Fibroblast of pulmonary artery (primary cell): ENCODE results near the gene GOLGA6L7.
A peak's percentile ranks its signal among the peaks of the same experiment; 100 is the strongest.
"Not testable (repeated sequence)": the region's sequence is repeated elsewhere in the genome, so short reads cannot be mapped to it uniquely, and the experiment has no call there.

ENCODE experiments used
- DNase-seq: peaks from one replicate; pipeline ENCODE4 v3.0.0-alpha.2; 2010; ENCODE audit warnings: low read depth
- H3K4me3 ChIP-seq: replicated peaks from 2 replicates; pipeline ENCODE4 v1.5.1; 2011; ENCODE audit warnings: low read depth, mild to moderate bottlenecking, control low read depth, low read length, moderate library complexity
- TF ChIP-seq, protein P1 (sequence below): IDR thresholded peaks from 2 replicates; pipeline ENCODE4 v1.5.1; 2011; ENCODE audit warnings: mild to moderate bottlenecking, control low read depth, low read length, inconsistent platforms; ENCODE audit errors: missing control alignments

GOLGA6L7 gene

GRCh38 chr15:28848521-28848920, at the start of gene GOLGA6L7:
Gene GOLGA6L7, minus strand, starts transcription at chr15:28848644. Its CDS starts 95 bp downstream, at chr15:28848549.
- not testable (repeated sequence) for H3K4me3 ChIP-seq, DNase-seq

DNA sequence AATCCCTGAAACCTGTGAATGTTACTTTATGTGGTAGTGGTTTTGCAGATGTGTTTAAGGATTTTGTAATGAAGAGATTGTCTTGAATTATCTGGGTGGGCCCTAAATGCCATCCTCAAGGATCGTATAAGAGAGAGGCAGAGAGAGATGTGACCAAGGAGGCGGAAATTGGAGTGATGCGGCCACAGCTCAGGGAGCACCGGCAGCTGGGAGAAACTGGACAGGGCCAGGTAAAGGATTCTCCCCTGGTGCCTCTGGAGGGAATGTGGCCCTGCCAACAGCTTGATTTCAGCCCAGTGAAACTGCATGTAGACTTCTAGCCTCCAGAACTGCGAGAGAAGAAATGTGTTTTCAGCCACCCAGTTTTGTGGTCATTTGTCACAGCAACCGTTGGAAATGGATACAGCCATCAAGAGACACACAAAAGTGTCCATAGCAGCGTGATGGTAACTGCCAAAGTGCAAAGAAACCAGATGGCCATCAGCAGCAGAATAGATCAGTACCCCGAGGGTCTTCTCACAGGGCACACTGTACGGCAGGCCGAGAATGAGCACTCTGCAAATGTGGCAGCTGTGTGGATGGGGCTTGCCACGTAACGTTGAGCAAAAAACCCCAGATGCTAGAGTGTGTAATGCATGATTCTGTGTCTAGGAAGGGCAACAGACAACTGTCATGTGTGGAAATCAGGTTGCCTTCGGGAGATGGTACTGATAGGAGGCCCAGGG, 49.6 kb upstream of the GOLGA6L7 start:
- H3K4me3 ChIP-seq = no peak overlapping the region
- DNase-seq = no peak
- TF ChIP-seq, protein P1, sequence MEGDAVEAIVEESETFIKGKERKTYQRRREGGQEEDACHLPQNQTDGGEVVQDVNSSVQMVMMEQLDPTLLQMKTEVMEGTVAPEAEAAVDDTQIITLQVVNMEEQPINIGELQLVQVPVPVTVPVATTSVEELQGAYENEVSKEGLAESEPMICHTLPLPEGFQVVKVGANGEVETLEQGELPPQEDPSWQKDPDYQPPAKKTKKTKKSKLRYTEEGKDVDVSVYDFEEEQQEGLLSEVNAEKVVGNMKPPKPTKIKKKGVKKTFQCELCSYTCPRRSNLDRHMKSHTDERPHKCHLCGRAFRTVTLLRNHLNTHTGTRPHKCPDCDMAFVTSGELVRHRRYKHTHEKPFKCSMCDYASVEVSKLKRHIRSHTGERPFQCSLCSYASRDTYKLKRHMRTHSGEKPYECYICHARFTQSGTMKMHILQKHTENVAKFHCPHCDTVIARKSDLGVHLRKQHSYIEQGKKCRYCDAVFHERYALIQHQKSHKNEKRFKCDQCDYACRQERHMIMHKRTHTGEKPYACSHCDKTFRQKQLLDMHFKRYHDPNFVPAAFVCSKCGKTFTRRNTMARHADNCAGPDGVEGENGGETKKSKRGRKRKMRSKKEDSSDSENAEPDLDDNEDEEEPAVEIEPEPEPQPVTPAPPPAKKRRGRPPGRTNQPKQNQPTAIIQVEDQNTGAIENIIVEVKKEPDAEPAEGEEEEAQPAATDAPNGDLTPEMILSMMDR = no peak

DNA sequence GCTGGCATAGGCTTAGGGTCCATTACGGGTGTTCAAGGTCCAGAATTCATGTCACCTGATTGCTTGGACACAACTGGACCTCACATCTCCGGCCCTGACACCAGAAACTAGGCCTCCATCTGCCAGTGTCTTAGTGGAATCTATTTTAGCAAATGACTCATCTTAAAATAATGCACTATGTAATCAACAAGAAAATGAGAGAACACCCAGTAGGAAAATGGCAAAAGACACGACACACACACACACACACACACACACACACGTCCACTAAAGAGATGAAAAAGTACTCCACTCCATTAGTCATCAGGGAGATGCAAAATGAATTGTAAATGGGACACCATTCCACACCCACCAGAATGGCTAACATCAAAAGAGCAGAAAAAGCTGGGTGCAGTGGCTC, 48.5 kb upstream of the GOLGA6L7 start:
- H3K4me3 ChIP-seq = no peak overlapping the region
- peak; percentile 82 for DNase-seq
- TF ChIP-seq, protein P1 = no peak

- TF ChIP-seq, protein P1 = no peak
- no peak for DNase-seq
- no peak overlapping the region for H3K4me3 ChIP-seq
Observed at GRCh38 chr15:28895566-28895965, 47.1 kb upstream of the GOLGA6L7 start.

DNA sequence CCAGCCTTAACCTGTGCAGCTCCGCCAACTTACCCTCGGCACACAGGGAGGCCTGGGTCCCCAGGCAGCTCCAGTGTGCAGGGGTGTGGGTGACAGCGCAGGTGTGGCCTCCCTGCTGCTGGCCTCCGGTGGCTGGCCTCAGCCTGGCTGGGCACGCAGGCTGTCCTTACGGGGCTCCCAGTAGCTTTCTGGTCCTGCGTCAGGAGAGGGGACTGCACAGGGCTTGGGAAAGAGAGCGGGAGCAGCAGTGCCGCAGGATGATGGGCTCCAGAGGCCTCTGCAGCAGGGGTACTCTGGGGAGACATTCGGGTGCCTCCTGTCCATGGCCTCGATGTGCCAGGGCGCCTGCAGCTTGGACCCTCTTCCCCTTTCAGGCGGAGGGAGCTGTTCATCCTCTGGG, 46.7 kb upstream of the GOLGA6L7 start:
- H3K4me3 ChIP-seq = no peak overlapping the region
- DNase-seq = no peak
- TF ChIP-seq, protein P1 = no peak

DNA sequence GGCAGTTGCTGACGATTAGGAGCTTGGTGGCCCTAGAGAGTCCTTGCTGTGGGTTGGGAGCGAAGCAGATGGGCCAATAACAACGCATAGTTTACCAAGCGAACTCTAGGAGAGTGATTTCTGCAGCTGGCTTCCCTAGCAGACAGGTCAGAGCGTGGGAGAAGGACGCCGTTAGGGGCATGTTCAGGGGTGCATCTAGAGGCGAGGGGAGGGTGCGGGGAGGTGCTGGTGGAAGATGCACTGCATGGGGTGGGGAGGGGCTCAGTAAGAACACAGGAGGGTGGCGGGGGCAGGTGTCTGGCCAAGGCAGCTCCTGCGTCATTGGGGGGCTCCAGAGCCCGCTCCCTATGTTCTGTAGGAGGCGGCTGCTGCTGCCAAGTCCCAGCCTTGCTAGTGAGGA, 46.2 kb upstream of the GOLGA6L7 start:
- no peak for DNase-seq
- no peak overlapping the region for H3K4me3 ChIP-seq
- TF ChIP-seq, protein P1 = no peak

GRCh38 chr15:28892789-28893610, 44.6 kb upstream of the GOLGA6L7 start:
- DNase-seq = peak; percentile 21
- TF ChIP-seq, protein P1 = no peak
- H3K4me3 ChIP-seq = no peak overlapping the region
